HG02981 (cell line): ENCODE results near the gene CILP.
"Not testable (repeated sequence)": the region's sequence is repeated elsewhere in the genome, so short reads cannot be mapped to it uniquely, and the experiment has no call there.

Experiments used
- ATAC-seq: cut with Tn5 transposase; IDR thresholded peaks from one replicate; pipeline ENCODE4 v1.9.1; 2021; ENCODE audit warnings: mild to moderate bottlenecking, moderate library complexity; ENCODE audit not compliant: unreplicated experiment

CILP gene, protein sequence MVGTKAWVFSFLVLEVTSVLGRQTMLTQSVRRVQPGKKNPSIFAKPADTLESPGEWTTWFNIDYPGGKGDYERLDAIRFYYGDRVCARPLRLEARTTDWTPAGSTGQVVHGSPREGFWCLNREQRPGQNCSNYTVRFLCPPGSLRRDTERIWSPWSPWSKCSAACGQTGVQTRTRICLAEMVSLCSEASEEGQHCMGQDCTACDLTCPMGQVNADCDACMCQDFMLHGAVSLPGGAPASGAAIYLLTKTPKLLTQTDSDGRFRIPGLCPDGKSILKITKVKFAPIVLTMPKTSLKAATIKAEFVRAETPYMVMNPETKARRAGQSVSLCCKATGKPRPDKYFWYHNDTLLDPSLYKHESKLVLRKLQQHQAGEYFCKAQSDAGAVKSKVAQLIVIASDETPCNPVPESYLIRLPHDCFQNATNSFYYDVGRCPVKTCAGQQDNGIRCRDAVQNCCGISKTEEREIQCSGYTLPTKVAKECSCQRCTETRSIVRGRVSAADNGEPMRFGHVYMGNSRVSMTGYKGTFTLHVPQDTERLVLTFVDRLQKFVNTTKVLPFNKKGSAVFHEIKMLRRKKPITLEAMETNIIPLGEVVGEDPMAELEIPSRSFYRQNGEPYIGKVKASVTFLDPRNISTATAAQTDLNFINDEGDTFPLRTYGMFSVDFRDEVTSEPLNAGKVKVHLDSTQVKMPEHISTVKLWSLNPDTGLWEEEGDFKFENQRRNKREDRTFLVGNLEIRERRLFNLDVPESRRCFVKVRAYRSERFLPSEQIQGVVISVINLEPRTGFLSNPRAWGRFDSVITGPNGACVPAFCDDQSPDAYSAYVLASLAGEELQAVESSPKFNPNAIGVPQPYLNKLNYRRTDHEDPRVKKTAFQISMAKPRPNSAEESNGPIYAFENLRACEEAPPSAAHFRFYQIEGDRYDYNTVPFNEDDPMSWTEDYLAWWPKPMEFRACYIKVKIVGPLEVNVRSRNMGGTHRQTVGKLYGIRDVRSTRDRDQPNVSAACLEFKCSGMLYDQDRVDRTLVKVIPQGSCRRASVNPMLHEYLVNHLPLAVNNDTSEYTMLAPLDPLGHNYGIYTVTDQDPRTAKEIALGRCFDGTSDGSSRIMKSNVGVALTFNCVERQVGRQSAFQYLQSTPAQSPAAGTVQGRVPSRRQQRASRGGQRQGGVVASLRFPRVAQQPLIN

DNA sequence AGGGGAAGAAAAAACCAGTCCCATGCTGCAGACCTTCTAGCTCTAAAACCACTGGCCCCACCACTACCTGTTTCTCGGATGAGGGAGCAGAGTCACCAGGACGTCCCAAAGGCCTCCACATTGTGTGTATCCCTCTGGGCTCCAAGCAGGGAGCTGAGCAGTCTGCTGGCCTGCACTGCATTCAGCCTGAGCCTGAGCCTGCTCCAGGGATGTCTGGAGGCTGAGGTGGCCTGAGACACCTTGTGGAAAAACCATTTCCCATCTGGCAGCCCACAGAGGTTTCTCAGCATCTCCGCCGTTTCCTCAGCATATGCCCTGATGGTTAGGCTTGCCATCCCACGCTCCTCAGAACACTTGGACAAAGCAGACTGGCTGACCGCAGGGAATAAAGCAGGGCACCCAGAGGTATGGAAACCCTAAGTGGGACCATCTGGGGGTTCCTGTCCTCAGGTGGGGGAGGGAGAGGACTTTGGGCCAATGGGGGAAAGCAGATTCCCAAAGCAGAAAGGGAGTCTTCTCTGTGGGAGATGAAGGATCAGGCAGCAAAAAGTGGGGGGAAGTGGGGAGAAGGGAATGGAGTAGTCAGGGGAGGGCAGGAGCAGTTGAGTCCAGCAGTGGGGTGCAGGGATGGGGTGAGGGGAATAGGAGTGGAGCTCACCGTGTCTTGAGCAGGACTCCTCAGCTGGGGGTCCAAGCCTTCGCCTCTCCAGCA, at the start of gene CILP:
CILP (minus strand) TSS at position 704 of the 712 bp plus-strand sequence. CDS start 1,718 bp downstream, outside the sequence.
- ATAC-seq, result no peak

DNA sequence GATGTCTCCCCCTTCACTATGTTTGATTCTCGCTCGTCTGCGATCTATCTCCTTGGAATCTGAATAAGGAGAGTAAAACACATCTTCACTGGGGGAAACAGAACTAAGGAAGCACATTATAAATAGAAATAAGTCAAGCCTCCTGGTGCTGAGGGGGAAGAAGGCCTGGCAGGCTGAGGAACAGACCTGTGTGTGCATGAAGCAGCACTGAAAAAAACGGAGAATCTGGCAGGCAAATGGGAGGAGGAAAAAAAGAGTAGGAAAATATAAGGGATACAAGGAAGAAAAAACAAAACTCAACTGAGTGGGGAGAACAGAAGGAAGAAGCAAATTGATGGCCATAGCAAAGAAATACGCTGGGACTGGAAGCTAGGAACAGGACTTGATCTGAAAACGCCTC, 49.7 kb upstream of the CILP start:
- ATAC-seq, result no peak

DNA sequence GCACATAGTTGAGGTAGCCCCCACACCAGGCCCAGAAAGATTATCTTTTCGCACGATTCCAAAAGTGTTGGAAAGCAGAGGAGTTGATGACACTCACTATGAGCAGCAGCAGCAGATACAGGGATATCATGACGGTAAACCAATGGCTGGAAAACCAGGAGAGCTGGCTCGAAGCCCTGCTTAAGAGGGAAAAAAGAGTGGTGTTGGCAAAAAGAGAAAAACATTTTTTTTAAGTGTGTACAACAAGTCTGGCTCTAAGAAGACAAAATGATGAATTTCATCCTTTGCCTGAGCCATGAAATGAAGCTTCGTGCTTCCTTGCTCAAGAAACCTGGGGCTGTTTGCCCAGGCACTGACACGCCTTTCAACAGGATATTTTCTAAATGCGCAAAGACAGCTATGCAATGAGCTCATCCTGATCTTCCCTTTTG, 48.1 kb upstream of the CILP start:
- no peak for ATAC-seq

DNA sequence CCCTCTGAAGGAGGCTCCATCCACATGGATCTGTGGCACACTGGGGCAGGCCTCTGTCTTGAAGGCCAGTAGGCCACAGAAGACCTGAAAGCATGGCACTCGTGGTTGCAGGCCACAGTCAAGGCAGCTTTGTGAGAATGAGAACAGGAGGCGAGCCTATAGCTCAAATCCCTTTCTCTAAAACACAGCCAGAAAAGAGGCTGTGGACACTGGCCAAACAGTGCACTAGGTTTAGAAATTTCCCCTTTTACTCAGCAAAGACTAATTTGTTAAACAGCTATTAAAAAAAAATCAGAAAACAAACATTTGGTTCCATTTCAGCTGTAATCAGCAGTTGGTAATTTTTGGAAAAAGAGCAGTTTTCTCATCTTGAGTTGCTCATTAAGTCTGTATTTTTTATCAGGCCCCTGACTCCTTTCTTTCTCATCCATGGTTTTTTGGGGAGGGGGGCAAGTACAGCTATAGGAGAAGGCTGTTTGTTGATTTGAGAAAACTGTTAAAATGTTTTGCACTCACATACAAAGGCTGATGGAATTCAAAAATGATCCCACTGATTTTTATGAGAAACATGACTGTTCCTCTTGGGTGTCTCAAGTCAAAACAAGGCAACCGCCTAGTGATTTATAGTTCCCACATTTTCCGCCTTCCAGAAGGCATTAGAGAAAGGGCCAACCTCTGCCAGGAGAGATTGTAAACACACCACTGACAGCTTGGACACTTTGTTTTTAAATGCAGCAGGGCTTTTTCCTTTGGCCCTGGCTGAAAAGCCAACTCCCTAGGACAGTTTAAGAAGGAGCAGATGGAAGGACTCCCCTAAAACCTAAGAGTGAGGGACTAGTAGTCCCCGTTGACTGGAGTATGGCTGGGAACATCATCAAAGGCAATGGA, 47.3 kb upstream of the CILP start:
- ATAC-seq, result no peak

DNA sequence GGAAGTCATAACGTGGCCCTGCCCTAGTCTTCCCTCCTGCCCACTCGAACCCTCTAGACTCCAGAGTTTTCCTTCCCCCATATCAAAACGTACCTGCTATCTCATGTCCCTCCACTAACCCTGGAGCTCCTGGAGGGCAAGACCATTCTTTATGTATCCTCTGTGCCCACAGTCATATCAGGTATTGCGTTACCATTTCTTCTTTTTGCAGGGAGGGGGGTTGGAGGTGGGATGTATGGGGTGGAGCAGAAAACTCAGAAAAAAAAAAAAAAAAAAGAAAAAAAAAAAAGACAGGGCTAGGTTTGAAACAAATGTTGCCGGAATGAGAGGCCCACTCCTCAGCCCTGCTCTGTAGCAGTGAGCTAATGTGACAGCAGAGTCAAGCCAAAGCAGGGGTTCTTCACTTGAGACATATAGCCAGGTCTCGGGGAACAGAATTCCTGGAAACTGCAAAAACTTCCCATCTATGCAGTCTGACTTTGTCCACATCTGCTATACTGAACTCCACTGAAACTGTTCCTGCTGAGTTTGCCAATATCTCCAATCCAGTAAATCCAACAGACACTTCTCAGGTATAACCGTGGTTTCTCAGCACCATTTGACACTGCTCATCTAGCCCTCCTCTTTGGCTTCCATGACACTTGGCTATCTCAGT, 44.3 kb upstream of the CILP start:
- no peak for ATAC-seq

DNA sequence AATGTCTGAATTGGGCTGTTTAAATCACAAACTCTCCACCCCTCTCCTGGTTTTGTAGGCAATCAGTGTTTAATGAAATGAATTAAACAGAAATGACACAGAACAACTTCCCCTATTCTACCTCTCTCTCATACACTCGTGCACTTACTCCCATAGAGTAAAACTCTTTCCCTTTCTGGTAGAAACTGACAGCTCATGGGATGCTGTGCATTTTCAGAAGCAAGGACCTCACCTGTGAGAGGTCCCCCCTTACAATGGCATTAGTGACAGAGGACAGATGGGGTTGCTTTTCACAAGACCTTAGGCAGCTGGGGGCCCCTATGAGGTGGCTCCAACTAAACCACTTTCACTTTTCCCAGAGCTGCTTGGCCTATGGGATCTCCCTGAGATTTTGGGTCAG, 43.5 kb upstream of the CILP start:
- ATAC-seq, result no peak

DNA sequence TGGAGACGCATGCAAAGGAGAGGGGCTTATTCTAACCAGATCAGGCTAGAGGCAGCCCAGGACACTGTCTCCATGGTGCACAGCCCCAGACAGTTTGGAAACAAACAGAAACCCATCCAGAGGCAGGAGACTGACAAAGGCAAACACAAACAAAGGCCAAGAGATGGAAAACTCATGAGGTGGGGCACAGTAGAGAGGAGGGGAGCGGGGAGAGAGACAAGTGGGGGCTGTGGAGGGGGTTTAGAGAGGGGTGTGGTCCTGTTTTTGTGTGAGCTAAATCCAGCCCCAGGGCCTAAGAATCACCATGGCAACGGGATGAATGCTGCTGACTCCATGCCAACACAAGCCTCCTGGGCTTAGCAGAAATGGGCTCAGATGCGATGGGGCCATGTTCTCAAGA, 43.1 kb upstream of the CILP start:
- ATAC-seq, result no peak

DNA sequence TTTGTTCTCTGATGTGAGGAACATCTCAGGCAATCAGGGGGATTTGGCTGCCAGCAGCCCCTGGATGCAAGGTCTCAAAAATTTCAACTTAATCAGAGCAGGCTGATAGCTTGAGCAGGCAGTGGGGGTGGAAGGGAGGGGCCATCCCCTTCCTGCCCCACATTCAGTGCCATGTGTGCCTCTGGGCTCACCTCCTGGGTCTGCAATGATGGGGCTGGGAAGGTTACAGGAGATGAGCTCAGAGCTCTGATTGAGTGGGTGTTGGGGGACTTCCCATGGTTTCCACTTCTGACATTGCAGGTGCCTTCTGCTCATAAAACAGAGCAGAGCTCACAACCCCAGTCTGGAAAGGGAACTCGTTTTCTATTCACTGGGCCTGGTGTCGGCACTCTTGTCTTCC, 38.4 kb upstream of the CILP start:
- peak; percentile 60 for ATAC-seq

DNA sequence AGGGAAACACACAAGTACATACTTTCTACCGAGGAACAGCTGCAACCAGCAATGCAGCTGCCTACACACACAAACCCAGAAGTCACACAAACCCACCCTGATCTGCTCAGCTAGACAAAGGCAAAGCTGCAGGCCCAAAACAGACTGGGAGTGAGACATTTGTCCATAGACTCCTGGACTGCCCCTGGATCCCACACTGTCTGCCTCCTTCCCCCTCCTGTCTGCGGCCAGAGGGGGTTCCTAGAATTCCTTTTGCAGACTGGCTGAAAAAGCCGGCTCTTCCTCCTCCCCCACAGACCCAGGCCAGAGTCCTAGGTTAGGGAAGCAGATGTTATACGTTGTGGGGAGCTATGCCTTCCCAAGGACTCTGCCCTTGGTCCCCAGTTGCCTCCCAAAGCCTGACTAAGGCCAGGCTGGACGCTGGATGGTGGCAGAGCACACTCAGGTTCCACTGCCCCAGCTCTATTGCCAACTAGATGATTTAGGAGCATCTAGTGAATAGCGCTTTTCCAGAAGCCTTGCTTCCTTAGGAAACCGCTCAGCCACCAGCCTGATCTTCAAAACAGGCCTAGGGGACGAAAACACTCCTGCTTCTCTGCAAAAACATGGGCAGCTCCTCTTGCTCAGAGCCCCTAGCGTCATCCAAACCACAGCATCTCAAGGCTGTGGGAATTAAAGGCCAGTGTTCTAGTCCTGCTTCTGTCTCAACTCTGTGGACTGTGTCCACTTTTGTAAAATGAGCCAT, 37.4 kb upstream of the CILP start:
- ATAC-seq, result no peak

DNA sequence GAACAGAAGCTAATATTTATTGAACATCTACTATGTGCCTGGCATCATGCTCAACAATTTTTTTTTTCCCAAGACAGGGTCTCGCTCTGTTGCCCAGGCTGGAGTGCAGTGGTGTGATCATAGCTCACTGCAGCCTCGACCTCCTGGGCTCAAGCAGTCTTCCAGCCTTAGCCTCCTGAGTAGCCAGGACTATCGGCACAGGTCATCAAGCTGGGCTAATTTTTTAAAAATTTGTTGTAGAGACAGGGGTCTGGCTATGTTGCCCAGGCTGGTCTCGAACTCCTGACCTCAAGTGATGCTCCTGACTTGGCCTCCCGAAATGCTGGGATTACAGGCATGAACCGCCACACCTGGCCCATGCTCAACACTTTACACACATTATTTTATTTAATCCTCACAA, 35.7 kb upstream of the CILP start:
- no peak for ATAC-seq

DNA sequence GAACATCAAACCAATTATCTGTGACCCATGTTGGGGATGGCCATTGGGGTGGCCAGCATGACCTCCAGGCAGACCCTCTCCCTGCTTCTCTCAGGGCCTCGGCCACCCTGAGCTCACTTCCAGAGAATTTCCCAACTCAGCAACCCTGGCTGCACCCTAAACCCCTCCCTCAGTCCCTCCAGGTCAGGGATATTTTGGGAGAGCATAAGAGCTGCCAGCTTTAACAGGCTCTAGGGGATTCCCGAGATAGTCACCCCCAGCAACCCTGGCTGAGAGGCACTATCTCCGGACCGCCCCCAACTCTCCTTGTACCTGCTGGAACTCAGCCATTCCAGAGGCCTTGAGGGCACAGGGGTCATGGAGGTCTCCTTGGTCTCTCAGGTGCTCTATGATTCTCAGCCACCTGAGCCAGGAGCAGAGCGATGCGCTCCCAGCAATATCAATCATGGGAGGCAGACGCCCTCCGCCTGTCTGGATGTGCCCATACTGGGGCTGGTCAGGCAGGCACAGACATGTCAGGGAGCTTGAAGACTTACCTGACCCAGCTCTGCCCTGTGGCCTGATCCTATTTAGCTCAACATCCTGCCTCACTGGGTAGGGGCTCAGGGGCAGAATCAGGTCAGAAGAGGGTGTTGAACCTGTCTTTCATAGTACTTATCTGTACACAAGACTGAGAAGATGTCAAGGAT, 34.9 kb upstream of the CILP start:
- ATAC-seq, result no peak

DNA sequence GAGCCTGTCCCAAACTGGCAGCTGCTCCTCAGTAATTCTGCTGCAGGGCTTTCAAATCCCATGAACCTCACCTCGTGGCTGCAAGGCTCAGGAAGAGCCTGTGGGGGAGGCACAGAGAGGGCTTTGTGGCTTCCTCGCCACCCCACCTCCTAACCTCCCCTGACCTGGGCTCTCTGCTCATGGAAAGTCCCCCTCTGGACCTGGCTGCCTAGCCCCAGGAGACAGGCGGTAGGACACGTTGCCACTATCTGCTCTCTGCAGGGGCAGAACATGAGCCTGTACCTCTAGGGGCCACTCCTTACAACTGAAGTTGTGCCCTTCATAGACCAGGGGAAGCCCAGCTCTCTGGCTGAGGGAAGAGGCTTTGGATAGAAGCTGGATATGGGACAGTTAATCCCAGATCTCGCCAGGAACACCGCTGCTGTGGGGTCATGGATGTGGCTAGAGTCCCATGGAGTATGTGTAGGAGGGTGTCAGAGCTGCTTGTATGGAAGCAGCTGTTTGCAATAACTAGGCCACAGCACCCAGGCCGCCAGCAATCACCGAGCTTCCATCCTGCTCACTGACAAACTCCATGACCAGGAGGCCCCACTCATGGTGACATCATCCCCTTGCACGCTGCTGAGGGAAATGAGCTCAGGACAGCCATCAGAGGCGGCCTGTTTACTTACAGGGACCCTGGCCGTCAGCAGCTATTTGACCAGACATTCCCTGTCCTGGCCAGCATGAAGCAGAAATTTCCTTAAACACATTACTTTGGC, 34.0 kb upstream of the CILP start:
- no peak for ATAC-seq

DNA sequence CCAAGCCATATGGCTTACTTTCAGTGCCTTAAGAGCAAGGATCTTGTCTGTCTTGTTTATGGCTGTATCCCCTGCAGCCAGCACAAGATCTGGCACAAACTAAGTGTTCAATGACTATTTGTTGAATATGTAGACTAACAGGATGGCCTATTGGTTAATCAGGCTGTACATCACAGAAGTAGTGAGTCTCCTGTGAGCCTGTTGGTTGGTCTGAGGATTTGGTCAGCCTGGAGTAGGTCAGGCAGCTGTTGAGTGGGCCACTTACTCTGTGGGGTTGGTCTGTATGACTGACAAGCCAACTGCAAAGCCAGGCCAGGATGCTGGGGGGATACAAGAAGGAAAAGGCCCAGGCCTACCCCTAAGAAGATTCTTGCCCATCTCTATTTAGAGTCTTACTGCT, 33.4 kb upstream of the CILP start:
- no peak for ATAC-seq

DNA sequence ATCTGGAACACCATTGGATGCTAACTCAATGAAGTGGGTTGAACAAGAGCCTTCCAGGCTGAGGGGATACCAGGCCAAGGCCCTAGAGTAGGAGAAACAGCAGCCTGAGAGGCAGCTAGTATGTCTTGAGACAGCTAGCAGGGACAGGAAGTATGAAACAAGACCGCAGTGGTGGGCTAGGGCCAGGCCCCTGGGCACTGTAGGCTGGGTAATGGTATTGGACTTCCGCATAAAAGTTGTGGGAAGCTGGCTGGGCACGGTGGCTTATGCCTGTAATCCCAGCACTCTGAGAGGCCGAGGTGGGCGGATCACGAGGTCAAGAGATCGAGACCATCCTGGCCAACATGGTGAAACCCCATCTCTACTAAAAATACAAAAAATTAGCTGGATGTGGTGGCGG, 25.2 kb upstream of the CILP start:
- not testable (repeated sequence) for ATAC-seq

DNA sequence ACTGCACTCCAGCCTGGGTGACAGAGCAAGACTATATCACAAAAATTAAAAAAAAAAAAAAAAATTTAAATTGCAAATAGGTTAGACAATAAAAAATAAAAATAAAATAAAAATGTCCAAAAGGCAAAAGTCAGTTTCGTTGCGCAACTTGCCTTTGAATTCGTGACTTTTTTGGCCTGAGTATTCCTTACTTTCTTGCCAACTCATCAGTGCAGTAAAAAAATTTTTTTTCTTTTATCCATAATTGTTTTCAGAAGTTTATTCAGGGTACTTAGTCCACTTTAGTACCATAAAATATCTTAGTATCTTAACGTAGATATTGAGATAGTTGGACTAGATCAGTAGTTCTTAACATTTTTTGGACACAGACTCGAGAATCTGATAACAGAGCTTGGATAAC, 22.4 kb upstream of the CILP start:
- ATAC-seq, result no peak

DNA sequence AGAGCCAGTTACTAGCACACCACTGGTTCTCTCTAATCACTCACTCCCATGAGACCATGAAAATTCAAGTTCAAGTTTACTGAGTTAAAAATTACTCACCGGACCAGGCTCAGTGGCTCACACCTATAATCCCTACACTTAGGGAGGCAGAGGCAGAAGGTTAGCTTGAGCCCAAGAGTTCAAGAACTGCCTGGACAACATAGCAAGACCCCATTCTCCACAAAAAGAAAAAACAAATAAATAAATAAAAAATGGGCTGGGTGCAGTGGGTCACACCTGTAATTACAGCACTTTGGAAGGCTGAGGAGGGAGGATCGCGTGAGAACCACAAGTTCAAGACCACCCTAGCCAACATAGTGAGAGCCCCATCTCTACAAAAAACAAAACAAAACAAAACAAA, 21.2 kb upstream of the CILP start:
- no peak for ATAC-seq

DNA sequence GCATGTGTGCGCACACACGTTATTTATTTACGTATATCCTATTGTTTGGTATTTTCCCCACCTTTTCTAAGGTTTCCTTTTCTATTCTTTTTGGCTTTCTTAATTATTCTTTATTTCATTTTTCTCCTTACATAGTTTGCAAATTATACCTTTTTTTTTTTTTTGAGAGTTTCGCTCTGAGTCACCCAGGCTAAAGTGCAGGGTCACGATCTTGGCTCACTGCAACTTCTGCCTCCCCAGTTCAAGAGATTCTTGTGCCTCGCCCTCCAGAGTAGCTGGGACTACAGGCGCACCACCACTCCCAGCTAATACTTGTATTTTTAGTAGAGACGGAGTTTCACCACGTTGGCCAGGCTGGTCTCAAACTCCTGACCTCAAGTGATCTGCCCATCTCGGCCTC, 20.0 kb upstream of the CILP start:
- no peak for ATAC-seq
